Lower leg skin (tissue), 3 donors: ENCODE measurements around the gene ABLIM1.

Experiments used
- POLR2A ChIP-seq, 2 donors: fragments of 450-650 bp; IDR thresholded peaks; one replicate each; pipeline ENCODE4 v1.6.1; 2016 to 2017; ENCODE audit warnings: antibody characterized with exemption in 2 of 2, mild to moderate bottlenecking in 1 of 2, moderate library complexity in 1 of 2
- TF ChIP-seq, protein P1 (sequence below), 3 donors: fragments of 450-650 bp; IDR thresholded peaks; one replicate each; pipeline ENCODE4 v1.5.1; 2016; ENCODE audit warnings: antibody characterized with exemption in 3 of 3, mild to moderate bottlenecking in 3 of 3, moderate library complexity in 2 of 3

DNA sequence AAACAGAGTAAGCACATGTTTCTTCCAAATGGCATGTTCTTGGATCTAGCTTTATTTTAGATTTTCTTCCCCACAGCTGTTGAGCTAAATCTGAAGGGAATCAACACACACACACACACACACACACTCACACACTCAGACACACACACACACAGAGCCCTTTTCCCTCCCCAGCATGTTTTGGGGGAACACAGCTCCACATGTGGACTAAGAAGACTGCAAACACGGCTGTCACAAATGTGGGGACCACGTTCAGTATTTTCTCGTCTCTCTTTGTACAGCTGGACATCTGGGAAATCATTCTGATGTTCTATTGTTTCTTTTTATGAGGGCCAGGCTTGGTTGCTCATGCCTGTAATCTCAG is 116.3 kb downstream of the ABLIM1 start:
- no peak for TF ChIP-seq POLR2A (IDR thresholded peaks at IDR 0.05)
- TF ChIP-seq, protein P1, sequence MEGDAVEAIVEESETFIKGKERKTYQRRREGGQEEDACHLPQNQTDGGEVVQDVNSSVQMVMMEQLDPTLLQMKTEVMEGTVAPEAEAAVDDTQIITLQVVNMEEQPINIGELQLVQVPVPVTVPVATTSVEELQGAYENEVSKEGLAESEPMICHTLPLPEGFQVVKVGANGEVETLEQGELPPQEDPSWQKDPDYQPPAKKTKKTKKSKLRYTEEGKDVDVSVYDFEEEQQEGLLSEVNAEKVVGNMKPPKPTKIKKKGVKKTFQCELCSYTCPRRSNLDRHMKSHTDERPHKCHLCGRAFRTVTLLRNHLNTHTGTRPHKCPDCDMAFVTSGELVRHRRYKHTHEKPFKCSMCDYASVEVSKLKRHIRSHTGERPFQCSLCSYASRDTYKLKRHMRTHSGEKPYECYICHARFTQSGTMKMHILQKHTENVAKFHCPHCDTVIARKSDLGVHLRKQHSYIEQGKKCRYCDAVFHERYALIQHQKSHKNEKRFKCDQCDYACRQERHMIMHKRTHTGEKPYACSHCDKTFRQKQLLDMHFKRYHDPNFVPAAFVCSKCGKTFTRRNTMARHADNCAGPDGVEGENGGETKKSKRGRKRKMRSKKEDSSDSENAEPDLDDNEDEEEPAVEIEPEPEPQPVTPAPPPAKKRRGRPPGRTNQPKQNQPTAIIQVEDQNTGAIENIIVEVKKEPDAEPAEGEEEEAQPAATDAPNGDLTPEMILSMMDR (IDR thresholded peaks at IDR 0.05) = no peak
